IMR-90 (cell line): ENCODE results near the gene AUH. TPM values are rescaled to one million over a fixed set of nuclear protein-coding genes. Genes with fewer than 3 reads are reported as not detected.

Experiments used
- ATAC-seq: fragments of 200-7000 bp; cut with Tn5 transposase; 2 replicates; pipeline ENCODE4 v1.9.1; 2020; ENCODE audit warnings: low read depth, mild to moderate bottlenecking, moderate library complexity
- BruUV-seq: library from RNA; stranded (reverse); fragments of 400-500 nt; replicated peaks from 2 replicates; lab custom pipeline; 2021; lab: Mats Ljungman, UMichigan
- CTCF ChIA-PET: fragments of 300-600 bp; formaldehyde crosslinking; extraction: SDS; loops from one replicate; lab custom pipeline; 2021; ENCODE audit warnings: antibody characterized with exemption; lab: Yijun Ruan, JAX
- POLR2A ChIA-PET: fragments of 300-600 bp; sonication (Branson Sonifier 250); formaldehyde crosslinking; loops from one replicate; lab custom pipeline; 2022; ENCODE audit warnings: antibody characterized with exemption; ENCODE audit not compliant: unreplicated experiment; lab: Charles Lee
- DNase-seq: peaks from one replicate; pipeline ENCODE4 v3.0.0; 2013
- H2AFZ ChIP-seq: replicated peaks from 2 replicates; pipeline ENCODE3; 2013; ENCODE audit warnings: low read length, mild to moderate bottlenecking; ENCODE audit not compliant: poor library complexity
- H2AK5ac ChIP-seq: 2 replicates; pipeline ENCODE4 v1.6.1; 2013; ENCODE audit warnings: low read depth, low read length, inconsistent platforms
- H2AK9ac ChIP-seq: replicated peaks from 2 replicates; pipeline ENCODE3; 2013; ENCODE audit warnings: mild to moderate bottlenecking, low read depth, low read length, moderate library complexity; ENCODE audit not compliant: poor library complexity
- H2BK120ac ChIP-seq: 2 replicates; pipeline ENCODE4 v1.6.1; 2013; ENCODE audit warnings: low read depth, low read length, inconsistent platforms
- H2BK15ac ChIP-seq: 3 replicates; pipeline ENCODE4 v1.6.1; 2013; ENCODE audit warnings: low read depth, low read length, inconsistent platforms
- H2BK20ac ChIP-seq: 2 replicates; pipeline ENCODE4 v1.6.1; 2013; ENCODE audit warnings: low read depth, mild to moderate bottlenecking, inconsistent platforms, low read length, moderate library complexity
- H2BK5ac ChIP-seq: 2 replicates; pipeline ENCODE4 v1.6.1; 2013; ENCODE audit warnings: mild to moderate bottlenecking, low read depth, low read length, inconsistent platforms; ENCODE audit not compliant: poor library complexity, severe bottlenecking
- H3K14ac ChIP-seq: replicated peaks from 2 replicates; pipeline ENCODE4 v1.6.1; 2013; ENCODE audit warnings: low read depth, low read length, inconsistent platforms
- H3K18ac ChIP-seq: 2 replicates; pipeline ENCODE4 v1.6.1; 2013; ENCODE audit warnings: low read depth, low read length, control low read depth
- H3K23ac ChIP-seq: 2 replicates; pipeline ENCODE4 v1.6.1; 2013; ENCODE audit warnings: low read depth, low read length, inconsistent platforms
- H3K27ac ChIP-seq: 2 replicates; pipeline ENCODE4 v1.5.1; 2013; ENCODE audit warnings: mild to moderate bottlenecking, control low read depth, low read length; ENCODE audit not compliant: insufficient read depth
- H3K27me3 ChIP-seq: 2 replicates; pipeline ENCODE4 v1.6.1; 2013; ENCODE audit warnings: low read length; ENCODE audit not compliant: control insufficient read depth, insufficient read depth
- H3K36me3 ChIP-seq: 2 replicates; pipeline ENCODE4 v1.6.1; 2013; ENCODE audit warnings: low read length, mixed read lengths; ENCODE audit not compliant: control insufficient read depth, insufficient read depth
- H3K4ac ChIP-seq: 2 replicates; pipeline ENCODE4 v1.6.1; 2013; ENCODE audit warnings: low read depth, low read length, inconsistent platforms
- H3K4me1 ChIP-seq: 2 replicates; pipeline ENCODE4 v1.6.1; 2013; ENCODE audit warnings: low read length, mixed read lengths; ENCODE audit not compliant: control insufficient read depth, insufficient read depth
- H3K4me2 ChIP-seq: 2 replicates; pipeline ENCODE4 v1.6.1; 2013; ENCODE audit warnings: low read depth, mild to moderate bottlenecking, control low read depth, low read length, moderate library complexity
- H3K4me3 ChIP-seq: 2 replicates; pipeline ENCODE4 v1.5.1; 2013; ENCODE audit warnings: low read depth, mild to moderate bottlenecking, control low read depth, low read length, moderate library complexity; ENCODE audit not compliant: insufficient read depth
- H3K56ac ChIP-seq: 2 replicates; pipeline ENCODE4 v1.6.1; 2013; ENCODE audit warnings: low read length, inconsistent platforms; ENCODE audit not compliant: insufficient read depth; ENCODE audit errors: extremely low read depth
- H3K79me1 ChIP-seq, 2 experiments: 2 replicates each; pipeline ENCODE4 v1.6.1; 2013; ENCODE audit warnings: low read length in 2 of 2, inconsistent platforms in 1 of 2, low read depth in 1 of 2
- H3K9ac ChIP-seq: 2 replicates; pipeline ENCODE4 v1.6.1; 2013; ENCODE audit warnings: low read depth, low read length, control low read depth
- H3K9me1 ChIP-seq: 2 replicates; pipeline ENCODE4 v1.6.1; 2013; ENCODE audit warnings: low read length, inconsistent platforms; ENCODE audit not compliant: insufficient read depth
- H3K9me3 ChIP-seq: 2 replicates; pipeline ENCODE4 v1.6.1; 2013; ENCODE audit warnings: low read length; ENCODE audit not compliant: control insufficient read depth, insufficient read depth
- H4K20me1 ChIP-seq: 2 replicates; pipeline ENCODE4 v1.6.1; 2013; ENCODE audit warnings: low read length, inconsistent platforms; ENCODE audit not compliant: insufficient read depth
- H4K5ac ChIP-seq: 2 replicates; pipeline ENCODE4 v1.6.1; 2013; ENCODE audit warnings: mild to moderate bottlenecking, low read depth, low read length, control low read depth
- H4K8ac ChIP-seq, 2 experiments: 2 replicates each; pipeline ENCODE4 v1.6.1; 2013; ENCODE audit warnings: low read depth in 2 of 2, low read length in 2 of 2, control low read depth in 1 of 2, inconsistent platforms in 1 of 2
- H4K91ac ChIP-seq: 2 replicates; pipeline ENCODE4 v1.6.1; 2013; ENCODE audit warnings: low read depth, low read length, inconsistent platforms; ENCODE audit not compliant: insufficient read depth
- BHLHE40 ChIP-seq: fragments of 150-350 bp; IDR thresholded peaks from 2 replicates; pipeline ENCODE4 v1.6.1; 2016; ENCODE audit warnings: mild to moderate bottlenecking, low read depth, low read length
- CEBPB ChIP-seq: IDR thresholded peaks from 2 replicates; pipeline ENCODE4 v1.6.1; 2012; ENCODE audit warnings: low read depth, low read length, improper control_type of control experiment
- CHD1 ChIP-seq: IDR thresholded peaks from 2 replicates; pipeline ENCODE4 v1.6.1; 2012; ENCODE audit warnings: low read depth, low read length, improper control_type of control experiment
- FOS ChIP-seq: fragments of 150-350 bp; IDR thresholded peaks from 2 replicates; pipeline ENCODE4 v1.6.1; 2016; ENCODE audit warnings: low read depth, low read length
- MAFK ChIP-seq: IDR thresholded peaks from 2 replicates; pipeline ENCODE4 v1.6.1; 2012; ENCODE audit warnings: low read depth, low read length, improper control_type of control experiment
- MAZ ChIP-seq: IDR thresholded peaks from 2 replicates; pipeline ENCODE4 v1.6.1; 2012; ENCODE audit warnings: low read depth, mild to moderate bottlenecking, low read length, improper control_type of control experiment, moderate library complexity, borderline replicate concordance
- MXI1 ChIP-seq: IDR thresholded peaks from 2 replicates; pipeline ENCODE4 v1.6.1; 2012; ENCODE audit warnings: low read depth, mild to moderate bottlenecking, low read length, moderate library complexity, borderline replicate concordance
- NFE2L2 ChIP-seq: fragments of 150-350 bp; IDR thresholded peaks from 2 replicates; pipeline ENCODE4 v1.6.1; 2016; ENCODE audit warnings: low read depth, mild to moderate bottlenecking, low read length
- POLR2A ChIP-seq: IDR thresholded peaks from 2 replicates; pipeline ENCODE4 v1.6.1; 2012; ENCODE audit warnings: mild to moderate bottlenecking, low read depth, low read length
- RAD21 ChIP-seq: IDR thresholded peaks from 2 replicates; pipeline ENCODE4 v1.6.1; 2012; ENCODE audit warnings: low read length, improper control_type of control experiment
- RCOR1 ChIP-seq: IDR thresholded peaks from 2 replicates; pipeline ENCODE4 v1.6.1; 2012; ENCODE audit warnings: mild to moderate bottlenecking, low read length, improper control_type of control experiment; ENCODE audit not compliant: insufficient replicate concordance
- RFX5 ChIP-seq: IDR thresholded peaks from 2 replicates; pipeline ENCODE4 v1.8.0; 2012; ENCODE audit warnings: low read depth, mild to moderate bottlenecking, low read length, moderate library complexity
- SMC3 ChIP-seq: fragments of 150-350 bp; IDR thresholded peaks from 2 replicates; pipeline ENCODE4 v1.6.1; 2016; ENCODE audit warnings: low read depth, mild to moderate bottlenecking, antibody characterized with exemption, low read length, moderate library complexity
- WGBS, 2 experiments: methylation state at CpG; one replicate each; pipeline versions ENCODE4 v1.1.5 to v1.1.7; 2013; ENCODE audit warnings: missing lambda C conversion rate in 2 of 2; ENCODE audit not compliant: insufficient read length in 1 of 2; ENCODE audit errors: extremely low coverage in 2 of 2; 5-methylcytosine and 5-hydroxymethylcytosine counted together
- dilution Hi-C: fragments of 300-500 bp; cut with HindIII; formaldehyde crosslinking; loops from one replicate; pipeline ENCODE4 v1.14.3; 2018; ENCODE audit warnings: low sequenced_read_pairs; ENCODE audit not compliant: unreplicated experiment
- in situ Hi-C: fragments of 300-500 bp; cut with MboI; formaldehyde crosslinking; loops from 3 replicates; pipeline ENCODE4 v1.14.3; 2019; ENCODE audit warnings: low sequenced_read_pairs, inconsistent platforms, mixed read lengths
- intact Hi-C: fragments of 100-400 bp; cut with micrococcal nuclease; formaldehyde crosslinking; loops from 2 replicates; pipeline ENCODE4 v1.10.0; 2022
- polyA plus RNA-seq, 3 experiments: library from polyadenylated mRNA; depleted of rRNA; stranded (reverse); fragments of >200 nt; gene quantifications; 2 replicates each; pipeline ENCODE4 v1.2.3, GENCODE V29; 2012; ENCODE audit warnings: low replicate concordance in 1 of 3
- total RNA-seq: library from RNA; depleted of rRNA; stranded (reverse); fragments of >200 nt; gene quantifications from 2 replicates; pipeline ENCODE4 v1.2.3, GENCODE V29; 2012
- TF ChIP-seq, protein P1 (sequence below): fragments of 150-350 bp; IDR thresholded peaks from 2 replicates; pipeline ENCODE4 v1.6.1; 2017; ENCODE audit warnings: mild to moderate bottlenecking, antibody characterized with exemption, low read length, low read depth
- TF ChIP-seq, protein P2 (sequence below): fragments of 150-350 bp; IDR thresholded peaks from 2 replicates; pipeline ENCODE4 v1.6.1; 2016; ENCODE audit warnings: low read depth, mild to moderate bottlenecking, low read length, moderate library complexity, borderline replicate concordance

AUH gene
- total and polyA plus RNA-seq, 2 of the 4 experiments (the other 2 are of a cell fraction), result 5.9 to 8.1 TPM

DNA sequence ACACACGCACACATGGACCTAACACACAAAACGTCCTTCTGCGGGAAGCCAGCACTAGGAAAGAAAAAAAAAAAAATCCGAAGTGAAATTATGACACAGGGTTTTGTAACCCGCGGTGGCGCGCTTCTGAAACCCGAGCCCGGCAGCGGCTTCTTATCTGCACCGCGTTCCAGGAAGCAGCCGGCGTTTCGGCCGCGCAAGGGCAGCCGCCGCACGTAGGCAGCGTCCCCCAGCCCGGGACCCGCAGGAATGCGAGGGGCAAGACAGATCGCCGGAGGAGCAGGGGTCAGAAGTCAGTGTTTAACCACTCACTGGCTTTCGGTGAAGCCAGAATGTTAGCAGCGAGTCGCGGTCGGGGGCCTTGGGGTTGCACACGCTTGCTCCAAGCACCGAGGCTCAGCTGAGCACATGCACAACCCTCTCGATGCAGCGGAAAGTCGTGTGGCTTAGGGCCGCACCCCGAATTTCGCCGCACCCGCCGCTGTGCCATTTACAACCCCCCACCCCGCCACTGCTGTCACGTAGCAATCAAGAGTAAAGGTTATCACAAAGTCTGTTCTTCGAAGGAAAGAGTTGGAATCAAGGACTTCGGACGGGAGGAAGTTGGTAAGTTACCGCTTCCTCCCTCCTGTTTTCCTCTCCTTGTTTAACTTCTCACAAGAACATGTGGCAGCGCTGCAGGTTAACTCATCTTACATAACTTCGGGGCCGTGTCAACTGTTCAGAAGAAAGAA lies 167.9 kb downstream of the AUH start:
- Histone ChIP-seq H3K9me1 (peaks cover 32% of the 10 kb centered on the region), H2AFZ (peak overlapping the region; percentile 84), H3K27ac (peak overlapping the region; percentile 94), H3K27me3 (no peaks in the 10 kb centered on the region), H4K8ac (peak overlapping the region; percentile 95 to 96), H3K56ac (peak overlapping the region; percentile 96), H3K9me3 (0 out of 2 replicates have a peak, but pooled peaks cover under 1% of the 10 kb centered on the region), H3K4me2 (peak overlapping the region; percentile 72), H3K18ac (peak overlapping the region; percentile 96), H3K4ac (peak overlapping the region; percentile 97), H4K5ac (peak overlapping the region; percentile 96), H3K9ac (peak overlapping the region; percentile 80), H3K4me3 (peak overlapping the region; percentile 15), H4K20me1 (no peaks in the 10 kb centered on the region), H2AK9ac (peak overlapping the region; percentile 96), H2BK20ac (peak overlapping the region; percentile 95), H3K79me1 (peaks cover 14 to 53% of the 10 kb centered on the region in 2 experiments; a peak in 3 of 4 replicates), H2BK5ac (peak overlapping the region; percentile 99), H3K23ac (peak overlapping the region; percentile 90), H2BK15ac (peak overlapping the region; percentile 97; the same call in 2 of the 3 replicates), H2AK5ac (peak overlapping the region; percentile 99), H2BK120ac (peak overlapping the region; percentile 98), H3K4me1 (peaks cover 37% of the 10 kb centered on the region), H3K36me3 (no peaks in the 10 kb centered on the region), H4K91ac (peak overlapping the region; percentile 98), H3K14ac (peak overlapping the region; percentile 93)
- ChIA-PET CTCF (no interaction called here), POLR2A (no interaction called here)
- dilution Hi-C loops (no loop called here), in situ Hi-C loops (loop anchor here (5.0 kb wide), 1 partner anchor 67 kb away; no protein-coding TSS in a partner anchor), intact Hi-C loops (loop anchor here (1.0 to 5.0 kb wide), 6 partner anchors 62 to 279 kb away; no protein-coding TSS in a partner anchor)
- WGBS, 2 experiments, result 1% methylated on average over 23 of the region's 52 CpGs; no CpG with 5 or more reads in 1 of the 2 experiments
- ATAC-seq (peak; percentile 61), DNase-seq (peak; percentile 96)
- TF ChIP-seq, protein P1, sequence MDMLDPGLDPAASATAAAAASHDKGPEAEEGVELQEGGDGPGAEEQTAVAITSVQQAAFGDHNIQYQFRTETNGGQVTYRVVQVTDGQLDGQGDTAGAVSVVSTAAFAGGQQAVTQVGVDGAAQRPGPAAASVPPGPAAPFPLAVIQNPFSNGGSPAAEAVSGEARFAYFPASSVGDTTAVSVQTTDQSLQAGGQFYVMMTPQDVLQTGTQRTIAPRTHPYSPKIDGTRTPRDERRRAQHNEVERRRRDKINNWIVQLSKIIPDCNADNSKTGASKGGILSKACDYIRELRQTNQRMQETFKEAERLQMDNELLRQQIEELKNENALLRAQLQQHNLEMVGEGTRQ, result peak; percentile 4; the same call in 1 of the 2 replicates
- TF ChIP-seq MAFK, result 0 out of 2 replicates have a peak, but pooled peaks have one; percentile 19
- TF ChIP-seq RAD21, result peak; percentile 4
- TF ChIP-seq MAZ, result peak; percentile 91
- TF ChIP-seq SMC3, result no peak; the same call in 1 of the 2 replicates
- TF ChIP-seq NFE2L2, result peak; percentile 61
- TF ChIP-seq MXI1, result no peak
- TF ChIP-seq RFX5, result no peak
- TF ChIP-seq FOS, result peak; percentile 68; the same call in 1 of the 2 replicates
- TF ChIP-seq POLR2A, result peak; percentile 64
- TF ChIP-seq, protein P2, sequence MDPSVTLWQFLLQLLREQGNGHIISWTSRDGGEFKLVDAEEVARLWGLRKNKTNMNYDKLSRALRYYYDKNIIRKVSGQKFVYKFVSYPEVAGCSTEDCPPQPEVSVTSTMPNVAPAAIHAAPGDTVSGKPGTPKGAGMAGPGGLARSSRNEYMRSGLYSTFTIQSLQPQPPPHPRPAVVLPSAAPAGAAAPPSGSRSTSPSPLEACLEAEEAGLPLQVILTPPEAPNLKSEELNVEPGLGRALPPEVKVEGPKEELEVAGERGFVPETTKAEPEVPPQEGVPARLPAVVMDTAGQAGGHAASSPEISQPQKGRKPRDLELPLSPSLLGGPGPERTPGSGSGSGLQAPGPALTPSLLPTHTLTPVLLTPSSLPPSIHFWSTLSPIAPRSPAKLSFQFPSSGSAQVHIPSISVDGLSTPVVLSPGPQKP, result no peak
- TF ChIP-seq CHD1, result peak; percentile 64
- TF ChIP-seq BHLHE40, result peak; percentile 63
- TF ChIP-seq RCOR1, result peak; percentile 53
- TF ChIP-seq CEBPB, result peak; percentile 75
- BruUV-seq, result TSS peak; percentile 88
